Endothelial cell of umbilical vein (primary cell): ENCODE results near the gene SORT1. TPM values are rescaled to one million over a fixed set of nuclear protein-coding genes. Genes with fewer than 3 reads are reported as not detected.

Source experiments
- BruUV-seq: library from RNA; stranded (reverse); fragments of 400-500 nt; replicated peaks from 2 replicates; lab custom pipeline; 2021; lab: Mats Ljungman, UMichigan
- CTCF ChIA-PET: fragments of 300-600, 350-600 bp; sonication (Branson Sonifier 250); formaldehyde crosslinking; loops from one replicate; lab custom pipeline; 2021; ENCODE audit warnings: antibody characterized with exemption, inconsistent platforms; lab: Charles Lee
- POLR2A ChIA-PET: fragments of 300-600, 350-600 bp; sonication (Branson Sonifier 250); formaldehyde crosslinking; loops from one replicate; lab custom pipeline; 2021; ENCODE audit warnings: antibody characterized with exemption, inconsistent platforms; lab: Charles Lee
- DNase-seq: peaks from one replicate; pipeline ENCODE4 v3.0.0-alpha.2; 2011; ENCODE audit warnings: low read depth, low spot score
- FAIRE-seq: peaks from 2 replicates; lab custom pipeline; 2011; peaks lifted over from hg19 to GRCh38; lab: Jason Lieb, UNC
- H2AFZ ChIP-seq: 2 replicates; pipeline ENCODE4 v1.6.0; 2012; ENCODE audit warnings: low read depth, low read length, control low read depth, inconsistent platforms
- H3K27ac ChIP-seq: 2 replicates; pipeline ENCODE4 v1.5.1; 2011; ENCODE audit warnings: low read depth, mild to moderate bottlenecking, control low read depth, low read length, moderate library complexity; ENCODE audit not compliant: insufficient read depth
- H3K27me3 ChIP-seq, 2 experiments: 2 replicates each; pipeline versions ENCODE4 v1.6.0 to v1.6.1; 2011; ENCODE audit warnings: low read length in 2 of 2, mixed read lengths in 1 of 2; ENCODE audit not compliant: control insufficient read depth in 2 of 2, insufficient read depth in 2 of 2
- H3K36me3 ChIP-seq, 2 experiments: 2 replicates in 1 of 2; 3 replicates in 1 of 2; pipeline ENCODE4 v1.5.1; 2011; ENCODE audit warnings: low read length in 2 of 2, mild to moderate bottlenecking in 1 of 2, moderate library complexity in 1 of 2; ENCODE audit not compliant: control insufficient read depth in 2 of 2, insufficient read depth in 2 of 2; ENCODE audit errors: extremely low read depth in 1 of 2
- H3K4me1 ChIP-seq: 3 replicates; pipeline ENCODE4 v1.5.1; 2011; ENCODE audit warnings: mild to moderate bottlenecking, low read length; ENCODE audit not compliant: control insufficient read depth, insufficient read depth; ENCODE audit errors: extremely low read depth
- H3K4me2 ChIP-seq: 2 replicates; pipeline ENCODE4 v1.6.1; 2011; ENCODE audit warnings: low read length, control low read depth, mixed read lengths; ENCODE audit not compliant: insufficient read depth
- H3K4me3 ChIP-seq, 3 experiments: fragments of 200-600 bp in 1 of 3; sonication (generic), shearing (Covaris generic) in 1 of 3; replicated peaks in 1 of 3; 2 replicates each; pipeline ENCODE4 v1.5.1; 2011 to 2016; ENCODE audit warnings: control low read depth in 3 of 3, low read length in 3 of 3, mild to moderate bottlenecking in 2 of 3, inconsistent platforms in 1 of 3, low read depth in 1 of 3, moderate library complexity in 1 of 3; ENCODE audit not compliant: insufficient read depth in 1 of 3
- H3K79me2 ChIP-seq: 2 replicates; pipeline ENCODE4 v1.6.0; 2012; ENCODE audit warnings: low read length, inconsistent platforms; ENCODE audit not compliant: control insufficient read depth, insufficient read depth
- H3K9ac ChIP-seq: replicated peaks from 2 replicates; pipeline ENCODE3; 2011; ENCODE audit warnings: low read length, control low read depth; ENCODE audit not compliant: insufficient read depth; ENCODE audit errors: extremely low read depth
- H3K9me1 ChIP-seq: replicated peaks from 3 replicates; pipeline ENCODE4 v1.6.0; 2011; ENCODE audit warnings: mild to moderate bottlenecking, low read length; ENCODE audit not compliant: control insufficient read depth, insufficient read depth; ENCODE audit errors: extremely low read depth
- H3K9me3 ChIP-seq: replicated peaks from 2 replicates; pipeline ENCODE4 v1.5.1; 2012; ENCODE audit warnings: low read length, inconsistent platforms; ENCODE audit not compliant: control insufficient read depth, insufficient read depth
- H4K20me1 ChIP-seq: replicated peaks from 2 replicates; pipeline ENCODE3; 2011; ENCODE audit warnings: mild to moderate bottlenecking, low read length; ENCODE audit not compliant: control insufficient read depth, insufficient read depth; ENCODE audit errors: extremely low read depth
- CTCF ChIP-seq, 2 donors: IDR thresholded peaks; 1 replicate in 1 of 2; 2 replicates in 1 of 2; pipeline ENCODE4 v1.5.1; 2011; ENCODE audit warnings: low read length in 2 of 2, mild to moderate bottlenecking in 2 of 2, moderate library complexity in 2 of 2, control low read depth in 1 of 2, inconsistent platforms in 1 of 2, low read depth in 1 of 2; ENCODE audit not compliant: insufficient read depth in 1 of 2; ENCODE audit errors: extremely low read depth in 1 of 2
- EZH2 ChIP-seq: IDR thresholded peaks from 2 replicates; pipeline ENCODE4 v1.6.1; 2012; ENCODE audit warnings: borderline replicate concordance, low read depth, mild to moderate bottlenecking, moderate library complexity, low read length, inconsistent platforms; ENCODE audit not compliant: severe bottlenecking
- FOS ChIP-seq: IDR thresholded peaks from 2 replicates; pipeline ENCODE4 v1.6.1; 2011; ENCODE audit warnings: mild to moderate bottlenecking, low read length, moderate library complexity, borderline replicate concordance; ENCODE audit not compliant: insufficient read depth
- GATA2 ChIP-seq: IDR thresholded peaks from 2 replicates; pipeline ENCODE4 v1.7.0; 2011; ENCODE audit warnings: low read depth, mild to moderate bottlenecking, moderate library complexity, mixed read lengths, low read length; ENCODE audit not compliant: insufficient read length, insufficient read depth
- JUN ChIP-seq: IDR thresholded peaks from 2 replicates; pipeline ENCODE4 v1.6.1; 2011; ENCODE audit warnings: borderline replicate concordance, low read depth; ENCODE audit not compliant: insufficient read length, insufficient read depth
- MAX ChIP-seq: IDR thresholded peaks from 2 replicates; pipeline ENCODE4 v1.6.1; 2011; ENCODE audit not compliant: insufficient read depth, insufficient read length
- MYC ChIP-seq: IDR thresholded peaks from one replicate; pipeline ENCODE4 v1.6.1; 2011; ENCODE audit warnings: mild to moderate bottlenecking, low read depth, low read length
- POLR2A ChIP-seq: IDR thresholded peaks from 2 replicates; pipeline ENCODE4 v1.6.1; 2012; ENCODE audit warnings: low read depth, mild to moderate bottlenecking, control low read depth, low read length
- POLR2AphosphoS5 ChIP-seq: IDR thresholded peaks from 2 replicates; pipeline ENCODE4 v1.6.1; 2012; ENCODE audit warnings: low read depth, mild to moderate bottlenecking, control low read depth, low read length, moderate library complexity; ENCODE audit not compliant: insufficient read depth
- dilution Hi-C: fragments of 300-500 bp; cut with MboI; formaldehyde crosslinking; loops from one replicate; pipeline ENCODE4 v1.15.0; 2019; ENCODE audit warnings: low sequenced_read_pairs; ENCODE audit not compliant: extremely low pct_ligation_motif_present
- intact Hi-C: fragments of 100-400 bp; cut with micrococcal nuclease; formaldehyde crosslinking; loops from one replicate; pipeline ENCODE4 v1.10.0; 2022
- polyA plus RNA-seq, 4 experiments: library from polyadenylated mRNA; depleted of rRNA in 3 of 4; stranded (reverse) in 3 of 4; unstranded in 1 of 4; fragments of >200 nt; gene quantifications; 2 replicates each; pipeline versions ENCODE4 v1.2.1 to v1.2.3, GENCODE V29; 2011 to 2012; ENCODE audit warnings: missing spikeins in 1 of 4
- total RNA-seq: library from RNA; stranded (reverse); gene quantifications from 2 replicates; pipeline ENCODE4 v1.2.3, GENCODE V29; 2021

Gene SORT1
- total and polyA plus RNA-seq, 2 donors (not counting 3 experiments of a cell fraction or from before 2014, with no cell fraction given) = 6.8 to 17.8 TPM

GRCh38 chr1:109280862-109281261 lies 116.9 kb downstream of the SORT1 start:
- H3K9me3 ChIP-seq = no peaks in the 10 kb centered on the region
- FAIRE-seq (no peak), DNase-seq (no peak)
- H3K27me3 ChIP-seq = no peaks in the 10 kb centered on the region
- H3K36me3 ChIP-seq = no peaks in the 10 kb centered on the region
- TF ChIP-seq CTCF (IDR thresholded peaks at IDR 0.05; ENCODE audit: extremely low read depth in 1 of 2, insufficient read depth in 1 of 2, low read depth in 1 of 2, low read length in 2 of 2) = no peak
- no peak for TF ChIP-seq MAX
- TF ChIP-seq FOS = no peak
- no peak for TF ChIP-seq POLR2A
- TF ChIP-seq EZH2 = no peak
- no peak for TF ChIP-seq POLR2AphosphoS5
- TF ChIP-seq GATA2 = no peak
- TF ChIP-seq MYC = no peak
- TF ChIP-seq JUN = no peak
- peaks cover 16% of the 10 kb centered on the region for H3K79me2 ChIP-seq
- H3K27ac ChIP-seq = no peak overlapping the region
- dilution Hi-C loops (no loop called here), intact Hi-C loops (no loop called here)
- no peak overlapping the region for H2AFZ ChIP-seq
- H3K9ac ChIP-seq = no peak overlapping the region
- POLR2A ChIA-PET = no interaction called here
- no peaks in the 10 kb centered on the region for H4K20me1 ChIP-seq
- CTCF ChIA-PET = interaction anchor here (3.7 kb wide), 1 partner anchor 117 kb away, joined by 57 read pairs; the partner anchor contains the start of gene SORT1
- peaks cover 22% of the 10 kb centered on the region for H3K4me1 ChIP-seq
- no peak overlapping the region for H3K4me2 ChIP-seq
- BruUV-seq = no TSS peak
- H3K9me1 ChIP-seq = no peaks in the 10 kb centered on the region
- no peak overlapping the region for H3K4me3 ChIP-seq
